H1 (cell line): Measurements from ENCODE around the gene OR8K5.

ENCODE experiments used
- CBX8 ChIP-seq: fragments of 300-800, 300-1000 bp; sonication (generic); IDR thresholded peaks from 2 replicates; pipeline ENCODE4 v1.7.1; 2016; ENCODE audit warnings: low read depth, low read length, borderline replicate concordance
- CTBP2 ChIP-seq: IDR thresholded peaks from 2 replicates; pipeline ENCODE4 v1.7.0; 2011; ENCODE audit warnings: borderline replicate concordance, mild to moderate bottlenecking, moderate library complexity, mixed read lengths, low read length; ENCODE audit not compliant: insufficient read depth, insufficient read length
- CTCF ChIP-seq, 3 experiments: IDR thresholded peaks; 1 replicate in 2 of 3; 2 replicates in 1 of 3; pipeline versions ENCODE4 v1.5.1 to v1.6.1; 2011; ENCODE audit warnings: low read length in 3 of 3, mild to moderate bottlenecking in 3 of 3, inconsistent platforms in 2 of 3, low read depth in 1 of 3, moderate library complexity in 1 of 3; ENCODE audit not compliant: insufficient read depth in 1 of 3; ENCODE audit errors: control extremely low read depth in 1 of 3
- EP300 ChIP-seq, 2 experiments: IDR thresholded peaks; 1 replicate in 1 of 2; 2 replicates in 1 of 2; pipeline ENCODE4 v1.6.1; 2011 to 2012; ENCODE audit warnings: low read depth in 2 of 2, low read length in 2 of 2, mild to moderate bottlenecking in 2 of 2, borderline replicate concordance in 1 of 2, inconsistent platforms in 1 of 2, moderate library complexity in 1 of 2
- EZH2 ChIP-seq: fragments of 200-600 bp; sonication (generic); IDR thresholded peaks from 2 replicates; pipeline ENCODE4 v1.7.1; 2012; ENCODE audit warnings: low read depth, mild to moderate bottlenecking, moderate library complexity, low read length, inconsistent platforms; ENCODE audit not compliant: severe bottlenecking
- POLR2A ChIP-seq, 2 experiments: IDR thresholded peaks; 1 replicate in 1 of 2; 2 replicates in 1 of 2; pipeline ENCODE4 v1.6.1; 2011; ENCODE audit warnings: low read depth in 2 of 2, low read length in 2 of 2, mild to moderate bottlenecking in 2 of 2; ENCODE audit errors: control extremely low read depth in 1 of 2
- POLR2AphosphoS5 ChIP-seq: IDR thresholded peaks from 2 replicates; pipeline ENCODE4 v1.6.1; 2011; ENCODE audit warnings: low read depth, low read length
- RAD21 ChIP-seq, 2 experiments: IDR thresholded peaks in 1 of 2; conservative IDR thresholded peaks in 1 of 2; 2 replicates each; pipeline ENCODE4 v1.6.1; 2011; ENCODE audit warnings: low read depth in 2 of 2, low read length in 2 of 2, improper control_type of control experiment in 1 of 2, inconsistent platforms in 1 of 2, mild to moderate bottlenecking in 1 of 2, moderate library complexity in 1 of 2
- RXRA ChIP-seq: IDR thresholded peaks from 2 replicates; pipeline ENCODE4 v1.6.1; 2011; ENCODE audit warnings: low read depth, mild to moderate bottlenecking, low read length, moderate library complexity; ENCODE audit not compliant: insufficient read depth
- SP1 ChIP-seq: IDR thresholded peaks from 2 replicates; pipeline ENCODE4 v1.6.1; 2011; ENCODE audit warnings: low read depth, low read length
- SRF ChIP-seq: IDR thresholded peaks from 2 replicates; pipeline ENCODE4 v1.6.1; 2011; ENCODE audit warnings: mild to moderate bottlenecking, low read depth, low read length, moderate library complexity
- TAF1 ChIP-seq: IDR thresholded peaks from 2 replicates; pipeline ENCODE4 v1.6.1; 2011; ENCODE audit warnings: mild to moderate bottlenecking, low read depth, low read length
- TCF12 ChIP-seq: IDR thresholded peaks from 2 replicates; pipeline ENCODE4 v1.6.1; 2011; ENCODE audit warnings: low read depth, mild to moderate bottlenecking, low read length
- ZNF274 ChIP-seq: IDR thresholded peaks from 2 replicates; pipeline ENCODE4 v1.7.0; 2012; ENCODE audit warnings: low read length, borderline replicate concordance; ENCODE audit errors: extremely low read depth

- TF ChIP-seq EZH2 (no peak), CTCF (IDR thresholded peaks at IDR 0.05; ENCODE audit: control extremely low read depth in 1 of 3, insufficient read depth in 1 of 3, low read depth in 1 of 3, low read length in 3 of 3) (no peak), TAF1 (no peak), SRF (no peak), TCF12 (no peak), CBX8 (no peak), RAD21 (IDR thresholded peaks at IDR 0.05 in 1 of 2, conservative IDR thresholded peaks at IDR 0.05 in 1 of 2; ENCODE audit: low read depth in 2 of 2, low read length in 2 of 2) (no peak), POLR2AphosphoS5 (no peak), ZNF274 (no peak), RXRA (no peak), SP1 (no peak), CTBP2 (no peak), POLR2A (IDR thresholded peaks at IDR 0.05; ENCODE audit: control extremely low read depth in 1 of 2, low read depth in 2 of 2, low read length in 2 of 2) (no peak), EP300 (IDR thresholded peaks at IDR 0.05; ENCODE audit: borderline replicate concordance in 1 of 2, low read depth in 2 of 2, low read length in 2 of 2) (no peak)
These were observed 19.9 kb downstream of the OR8K5 start, which contains the start of gene OR8J3 for GRCh38 chr11:56140151-56140661.
